H1 (cell line): ENCODE measurements around the gene TEKTIP1.

Experiments
- ASH2L ChIP-seq: fragments of 200-600, 300-600 bp; sonication (generic); IDR thresholded peaks from one replicate; pipeline ENCODE4 v1.7.1; 2017; ENCODE audit warnings: low read length
- CHD2 ChIP-seq: IDR thresholded peaks from 2 replicates; pipeline ENCODE4 v1.6.1; 2012; ENCODE audit warnings: low read length, improper control_type of control experiment
- CREB1 ChIP-seq: IDR thresholded peaks from 2 replicates; pipeline ENCODE4 v1.6.1; 2012; ENCODE audit warnings: inconsistent platforms
- EGR1 ChIP-seq: IDR thresholded peaks from 2 replicates; pipeline ENCODE4 v1.6.1; 2011; ENCODE audit warnings: low read depth, low read length, borderline replicate concordance
- EZH2 ChIP-seq: fragments of 200-600 bp; sonication (generic); IDR thresholded peaks from 2 replicates; pipeline ENCODE4 v1.7.1; 2012; ENCODE audit warnings: low read depth, mild to moderate bottlenecking, moderate library complexity, low read length, inconsistent platforms; ENCODE audit not compliant: severe bottlenecking
- JUN ChIP-seq: IDR thresholded peaks from 2 replicates; pipeline ENCODE4 v1.6.1; 2011; ENCODE audit warnings: low read depth, mild to moderate bottlenecking, improper control_type of control experiment, low read length
- POLR2A ChIP-seq, 2 experiments: IDR thresholded peaks; 1 replicate in 1 of 2; 2 replicates in 1 of 2; pipeline ENCODE4 v1.6.1; 2011; ENCODE audit warnings: low read depth in 2 of 2, low read length in 2 of 2, mild to moderate bottlenecking in 2 of 2; ENCODE audit errors: control extremely low read depth in 1 of 2
- RBBP5 ChIP-seq: IDR thresholded peaks from 2 replicates; pipeline ENCODE4 v1.7.1; 2012; ENCODE audit warnings: low read depth, mild to moderate bottlenecking, inconsistent platforms, low read length, moderate library complexity, borderline replicate concordance
- RNF2 ChIP-seq: fragments of 200-900, 300-1000 bp; sonication (generic); IDR thresholded peaks from 2 replicates; pipeline ENCODE4 v1.7.1; 2016; ENCODE audit warnings: borderline replicate concordance, low read depth, mild to moderate bottlenecking, antibody characterized with exemption, low read length; ENCODE audit not compliant: poor library complexity, severe bottlenecking; ENCODE audit errors: missing control alignments
- SIN3A ChIP-seq, 2 experiments: IDR thresholded peaks in 1 of 2; conservative IDR thresholded peaks in 1 of 2; 2 replicates each; pipeline ENCODE4 v1.6.1; 2011 to 2012; ENCODE audit warnings: low read length in 2 of 2, improper control_type of control experiment in 1 of 2, low read depth in 1 of 2, mild to moderate bottlenecking in 1 of 2
- SUZ12 ChIP-seq: fragments of 200-600 bp; sonication (generic); IDR thresholded peaks from 2 replicates; pipeline ENCODE4 v1.6.1; 2012; ENCODE audit warnings: mild to moderate bottlenecking, inconsistent platforms, low read length, moderate library complexity, mixed read lengths
- TAF1 ChIP-seq: IDR thresholded peaks from 2 replicates; pipeline ENCODE4 v1.6.1; 2011; ENCODE audit warnings: mild to moderate bottlenecking, low read depth, low read length
- TF ChIP-seq, protein P1 (sequence below), 3 experiments: IDR thresholded peaks; 1 replicate in 2 of 3; 2 replicates in 1 of 3; pipeline versions ENCODE4 v1.5.1 to v1.6.1; 2011; ENCODE audit warnings: low read length in 3 of 3, mild to moderate bottlenecking in 3 of 3, inconsistent platforms in 2 of 3, low read depth in 1 of 3, moderate library complexity in 1 of 3; ENCODE audit not compliant: insufficient read depth in 1 of 3; ENCODE audit errors: control extremely low read depth in 1 of 3
- TF ChIP-seq, protein P2 (sequence below): IDR thresholded peaks from 2 replicates; pipeline ENCODE4 v1.6.1; 2011; ENCODE audit warnings: low read length, improper control_type of control experiment

DNA sequence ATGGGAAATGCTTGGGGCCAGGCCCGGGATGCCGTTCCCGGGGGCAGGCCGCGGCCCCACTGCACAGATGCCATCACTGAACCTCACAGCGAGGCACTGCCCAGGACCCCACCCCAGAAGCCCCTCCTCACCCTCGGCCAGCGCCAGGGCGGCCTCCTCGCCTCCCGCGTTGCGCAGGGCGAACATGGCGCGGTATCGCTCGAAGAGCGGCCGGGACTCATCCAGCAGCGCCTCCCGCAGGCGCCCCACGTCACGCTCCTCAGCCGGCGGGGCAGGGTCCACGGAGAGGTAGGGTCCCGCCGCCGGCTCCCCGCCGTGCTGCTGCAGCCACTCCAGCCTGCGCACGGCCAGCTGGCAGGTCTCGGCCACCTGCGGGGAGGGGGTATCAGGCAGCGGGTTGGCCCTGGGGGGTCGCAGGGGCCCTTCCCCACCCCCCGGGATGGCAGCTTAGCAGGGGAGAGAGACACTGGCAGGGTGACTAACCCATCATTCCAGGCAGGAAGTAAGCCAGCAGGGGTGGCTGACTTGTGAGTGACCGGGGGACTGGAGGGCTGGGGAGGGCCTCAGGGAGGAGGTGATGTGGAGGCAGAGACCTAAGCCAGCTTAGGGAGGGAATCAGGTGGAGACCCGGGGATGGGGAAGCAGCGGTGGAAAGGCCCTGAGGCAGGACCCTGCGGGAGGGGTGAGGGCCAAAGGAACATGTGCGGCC, 46.7 kb upstream of the TEKTIP1 start:
- TF ChIP-seq RBBP5 = no peak
- no peak for TF ChIP-seq POLR2A (IDR thresholded peaks at IDR 0.05; ENCODE audit: control extremely low read depth in 1 of 2, low read depth in 2 of 2, low read length in 2 of 2)
- no peak for TF ChIP-seq EGR1
- TF ChIP-seq EZH2 = no peak
- TF ChIP-seq, protein P1, sequence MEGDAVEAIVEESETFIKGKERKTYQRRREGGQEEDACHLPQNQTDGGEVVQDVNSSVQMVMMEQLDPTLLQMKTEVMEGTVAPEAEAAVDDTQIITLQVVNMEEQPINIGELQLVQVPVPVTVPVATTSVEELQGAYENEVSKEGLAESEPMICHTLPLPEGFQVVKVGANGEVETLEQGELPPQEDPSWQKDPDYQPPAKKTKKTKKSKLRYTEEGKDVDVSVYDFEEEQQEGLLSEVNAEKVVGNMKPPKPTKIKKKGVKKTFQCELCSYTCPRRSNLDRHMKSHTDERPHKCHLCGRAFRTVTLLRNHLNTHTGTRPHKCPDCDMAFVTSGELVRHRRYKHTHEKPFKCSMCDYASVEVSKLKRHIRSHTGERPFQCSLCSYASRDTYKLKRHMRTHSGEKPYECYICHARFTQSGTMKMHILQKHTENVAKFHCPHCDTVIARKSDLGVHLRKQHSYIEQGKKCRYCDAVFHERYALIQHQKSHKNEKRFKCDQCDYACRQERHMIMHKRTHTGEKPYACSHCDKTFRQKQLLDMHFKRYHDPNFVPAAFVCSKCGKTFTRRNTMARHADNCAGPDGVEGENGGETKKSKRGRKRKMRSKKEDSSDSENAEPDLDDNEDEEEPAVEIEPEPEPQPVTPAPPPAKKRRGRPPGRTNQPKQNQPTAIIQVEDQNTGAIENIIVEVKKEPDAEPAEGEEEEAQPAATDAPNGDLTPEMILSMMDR (IDR thresholded peaks at IDR 0.05; ENCODE audit: control extremely low read depth in 1 of 3, insufficient read depth in 1 of 3, low read depth in 1 of 3, low read length in 3 of 3) = no peak
- TF ChIP-seq, protein P2, sequence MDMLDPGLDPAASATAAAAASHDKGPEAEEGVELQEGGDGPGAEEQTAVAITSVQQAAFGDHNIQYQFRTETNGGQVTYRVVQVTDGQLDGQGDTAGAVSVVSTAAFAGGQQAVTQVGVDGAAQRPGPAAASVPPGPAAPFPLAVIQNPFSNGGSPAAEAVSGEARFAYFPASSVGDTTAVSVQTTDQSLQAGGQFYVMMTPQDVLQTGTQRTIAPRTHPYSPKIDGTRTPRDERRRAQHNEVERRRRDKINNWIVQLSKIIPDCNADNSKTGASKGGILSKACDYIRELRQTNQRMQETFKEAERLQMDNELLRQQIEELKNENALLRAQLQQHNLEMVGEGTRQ = no peak
- no peak for TF ChIP-seq CREB1
- TF ChIP-seq TAF1 = no peak
- no peak for TF ChIP-seq JUN
- TF ChIP-seq ASH2L = no peak
- no peak for TF ChIP-seq RNF2
- TF ChIP-seq SIN3A (conservative IDR thresholded peaks at IDR 0.05 in 1 of 2, IDR thresholded peaks at IDR 0.05 in 1 of 2; ENCODE audit: low read depth in 1 of 2, low read length in 2 of 2) = no peak
- no peak for TF ChIP-seq CHD2
- no peak for TF ChIP-seq SUZ12
